K562 (cell line): ENCODE data around the gene KIAA0930. TPM values are rescaled to one million over a fixed set of nuclear protein-coding genes. Genes with fewer than 3 reads are reported as not detected.
A peak's percentile ranks its signal among the peaks of the same experiment; 100 is the strongest.

Experiments used
- BHLHE40 ChIP-seq: IDR thresholded peaks from 2 replicates; pipeline ENCODE4 v1.6.1; 2011; ENCODE audit warnings: low read length, improper control_type of control experiment
- CBX3 ChIP-seq, 2 experiments: IDR thresholded peaks; 1 replicate in 1 of 2; 2 replicates in 1 of 2; pipeline ENCODE4 v1.6.1; 2012; ENCODE audit warnings: inconsistent platforms in 2 of 2, low read length in 2 of 2, borderline replicate concordance in 1 of 2, control low read depth in 1 of 2
- CHCHD3 ChIP-seq: fragments of 250-450 bp; sonication (Bioruptor Pico); IDR thresholded peaks from 2 replicates; pipeline ENCODE4 v2.1.2; 2022; ENCODE audit warnings: mild to moderate bottlenecking
- GTF2A2 ChIP-seq: IDR thresholded peaks from 2 replicates; pipeline ENCODE4 v1.6.1; 2016; ENCODE audit warnings: mild to moderate bottlenecking, missing genetic modification characterization, missing compliant biosample characterization
- HEY1 ChIP-seq: fragments of 250-450 bp; sonication (Bioruptor Pico); IDR thresholded peaks from 2 replicates; pipeline ENCODE4 v1.5.0; 2020; ENCODE audit warnings: mild to moderate bottlenecking, moderate library complexity, borderline replicate concordance
- JUND ChIP-seq, 2 experiments: IDR thresholded peaks; 2 replicates in 1 of 2; 3 replicates in 1 of 2; pipeline ENCODE4 v1.6.1; 2011; ENCODE audit warnings: borderline replicate concordance in 2 of 2, low read depth in 2 of 2, low read length in 2 of 2, improper control_type of control experiment in 1 of 2, missing biosample characterization in 1 of 2, missing genetic modification characterization in 1 of 2, missing genetic modification reagents in 1 of 2
- MEIS2 ChIP-seq: fragments of 450-650 bp; IDR thresholded peaks from 2 replicates; pipeline ENCODE4 v1.6.1; 2014; ENCODE audit warnings: mild to moderate bottlenecking; ENCODE audit not compliant: partially characterized antibody
- MTF1 ChIP-seq: fragments of 250-450 bp; sonication (Bioruptor Pico); IDR thresholded peaks from 2 replicates; pipeline ENCODE4 v1.9.0; 2021; ENCODE audit warnings: moderate library complexity, mild to moderate bottlenecking, inconsistent platforms, borderline replicate concordance
- NCOA6 ChIP-seq: fragments of 450-650 bp; IDR thresholded peaks from 2 replicates; pipeline ENCODE4 v1.6.1; 2017; ENCODE audit warnings: mild to moderate bottlenecking
- NR2F6 ChIP-seq: fragments of 450-650 bp; formaldehyde crosslinking; IDR thresholded peaks from 2 replicates; pipeline ENCODE4 v1.4.0; 2020; ENCODE audit warnings: mild to moderate bottlenecking
- PHTF2 ChIP-seq: fragments of 250-450 bp; sonication (Bioruptor Pico); IDR thresholded peaks from 2 replicates; pipeline ENCODE4 v1.5.0; 2021; ENCODE audit warnings: mild to moderate bottlenecking
- POLR2AphosphoS5 ChIP-seq: IDR thresholded peaks from 2 replicates; pipeline ENCODE4 v1.6.1; 2011; ENCODE audit warnings: mild to moderate bottlenecking, low read depth, low read length, moderate library complexity; ENCODE audit not compliant: control insufficient read depth, insufficient read depth
- SOX6 ChIP-seq: fragments of 450-650 bp; IDR thresholded peaks from 2 replicates; pipeline ENCODE4 v1.6.1; 2014; ENCODE audit warnings: mild to moderate bottlenecking
- THAP12 ChIP-seq: fragments of 250-450 bp; sonication (Bioruptor Pico); IDR thresholded peaks from 2 replicates; pipeline ENCODE4 v1.9.0; 2021; ENCODE audit warnings: mild to moderate bottlenecking, inconsistent platforms
- TSC22D4 ChIP-seq: fragments of 450-650 bp; IDR thresholded peaks from 2 replicates; pipeline ENCODE4 v1.6.1; 2016; ENCODE audit warnings: missing genetic modification characterization, missing biosample characterization, control low read depth
- U2AF1 ChIP-seq: fragments of 200-400 bp; formaldehyde crosslinking; optimal IDR thresholded peaks from 2 replicates; pipeline ENCODE3; 2017; ENCODE audit warnings: mild to moderate bottlenecking, low read depth, low read length, moderate library complexity
- USF2 ChIP-seq: sonication (generic); formaldehyde crosslinking; IDR thresholded peaks from 2 replicates; pipeline ENCODE4 v1.5.0; 2020; ENCODE audit warnings: missing genetic modification reagents
- ZNF134 ChIP-seq: fragments of 250-450 bp; sonication (Bioruptor Pico); conservative IDR thresholded peaks from 2 replicates; pipeline ENCODE4 v1.4.0; 2020
- ZNF77 ChIP-seq: fragments of 250-450 bp; sonication (Bioruptor Pico); IDR thresholded peaks from 2 replicates; pipeline ENCODE4 v1.5.0; 2020
- polyA plus RNA-seq, 8 experiments: library from polyadenylated mRNA; depleted of rRNA in 4 of 8; stranded (reverse) in 5 of 8; unstranded in 3 of 8; fragments of >200 nt; fragmentation: Nextera tagmentation in 2 of 8; fragmentation: Illumina TruSeq in 1 of 8; extraction: Ambion mirVana in 2 of 8; extraction: Trizol in 1 of 8; gene quantifications; 2 replicates each; pipeline versions ENCODE4 v1.2.1 to v1.2.3, GENCODE V29; 2011 to 2014; ENCODE audit warnings: inconsistent platforms in 1 of 8, missing spikeins in 1 of 8
- total RNA-seq, 7 experiments: library from RNA; depleted of rRNA in 6 of 7; stranded (reverse); fragments of >200 nt in 6 of 7; fragmentation: Illumina TruSeq in 2 of 7; extraction: Trizol in 2 of 7; gene quantifications; 2 replicates each; pipeline versions ENCODE4 v1.2.1 to v1.2.3, GENCODE V29; 2011 to 2021; ENCODE audit warnings: low replicate concordance in 1 of 7
- TF ChIP-seq, protein P1 (sequence below): fragments of 250-450 bp; sonication (Bioruptor Pico); IDR thresholded peaks from 2 replicates; pipeline ENCODE4 v1.8.0; 2021; ENCODE audit warnings: moderate library complexity, mild to moderate bottlenecking, inconsistent platforms
- TF ChIP-seq, protein P2 (sequence below): fragments of 450-650 bp; IDR thresholded peaks from 2 replicates; pipeline ENCODE4 v1.6.1; 2016; ENCODE audit warnings: low read depth, mild to moderate bottlenecking, moderate library complexity

KIAA0930 gene
- total and polyA plus RNA-seq, 9 of the 15 experiments (the other 6 are each of a cell fraction or from before 2014, with no cell fraction given) = 0.24 to 12.1 (median 6.4) TPM

- TF ChIP-seq JUND (IDR thresholded peaks at IDR 0.05; ENCODE audit: borderline replicate concordance, low read depth, low read length) (peak; percentile 40; the same call in 1 of the 2 replicates), JUND (tag; IDR thresholded peaks at IDR 0.05; ENCODE audit: borderline replicate concordance, low read depth, low read length) (peak; percentile 57; the same call in 1 of the 3 replicates), MEIS2 (peak; percentile 47), ZNF77 (CRISPR knock-in tag) (no peak), POLR2AphosphoS5 (no peak), U2AF1 (no peak), ZNF134 (CRISPR knock-in tag) (no peak), CBX3 (IDR thresholded peaks at IDR 0.05; ENCODE audit: borderline replicate concordance in 1 of 2, low read length in 2 of 2) (no peak), NR2F6 (no peak), PHTF2 (CRISPR knock-in tag) (no peak), THAP12 (no peak), USF2 (CRISPR knock-in tag) (peak; percentile 72), BHLHE40 (peak; percentile 83), NCOA6 (no peak), GTF2A2 (tag) (no peak), CHCHD3 (no peak), HEY1 (CRISPR knock-in tag) (no peak), TSC22D4 (tag) (no peak), MTF1 (CRISPR knock-in tag) (no peak), SOX6 (peak; percentile 53; the same call in 1 of the 2 replicates)
- TF ChIP-seq, protein P1, sequence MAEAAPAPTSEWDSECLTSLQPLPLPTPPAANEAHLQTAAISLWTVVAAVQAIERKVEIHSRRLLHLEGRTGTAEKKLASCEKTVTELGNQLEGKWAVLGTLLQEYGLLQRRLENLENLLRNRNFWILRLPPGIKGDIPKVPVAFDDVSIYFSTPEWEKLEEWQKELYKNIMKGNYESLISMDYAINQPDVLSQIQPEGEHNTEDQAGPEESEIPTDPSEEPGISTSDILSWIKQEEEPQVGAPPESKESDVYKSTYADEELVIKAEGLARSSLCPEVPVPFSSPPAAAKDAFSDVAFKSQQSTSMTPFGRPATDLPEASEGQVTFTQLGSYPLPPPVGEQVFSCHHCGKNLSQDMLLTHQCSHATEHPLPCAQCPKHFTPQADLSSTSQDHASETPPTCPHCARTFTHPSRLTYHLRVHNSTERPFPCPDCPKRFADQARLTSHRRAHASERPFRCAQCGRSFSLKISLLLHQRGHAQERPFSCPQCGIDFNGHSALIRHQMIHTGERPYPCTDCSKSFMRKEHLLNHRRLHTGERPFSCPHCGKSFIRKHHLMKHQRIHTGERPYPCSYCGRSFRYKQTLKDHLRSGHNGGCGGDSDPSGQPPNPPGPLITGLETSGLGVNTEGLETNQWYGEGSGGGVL (CRISPR knock-in tag) = no peak
- TF ChIP-seq, protein P2, sequence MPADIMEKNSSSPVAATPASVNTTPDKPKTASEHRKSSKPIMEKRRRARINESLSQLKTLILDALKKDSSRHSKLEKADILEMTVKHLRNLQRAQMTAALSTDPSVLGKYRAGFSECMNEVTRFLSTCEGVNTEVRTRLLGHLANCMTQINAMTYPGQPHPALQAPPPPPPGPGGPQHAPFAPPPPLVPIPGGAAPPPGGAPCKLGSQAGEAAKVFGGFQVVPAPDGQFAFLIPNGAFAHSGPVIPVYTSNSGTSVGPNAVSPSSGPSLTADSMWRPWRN = no peak
Measured at GRCh38 chr22:45169591-45170466, 70.9 kb downstream of the KIAA0930 start (continued).
